Panc1 (cell line): Measurements from ENCODE around the gene GPR18.
"Not testable (repeated sequence)": the region's sequence is repeated elsewhere in the genome, so short reads cannot be mapped to it uniquely, and the experiment has no call there.

ENCODE experiments used
- SIN3A ChIP-seq: IDR thresholded peaks from 2 replicates; pipeline ENCODE4 v1.6.1; 2012; ENCODE audit warnings: low read depth, mild to moderate bottlenecking, low read length, moderate library complexity, borderline replicate concordance; ENCODE audit not compliant: insufficient read depth
- TF ChIP-seq, protein P1 (sequence below): fragments of 450-650 bp; IDR thresholded peaks from 2 replicates; pipeline ENCODE4 v1.5.1; 2017; ENCODE audit warnings: mild to moderate bottlenecking
- TF ChIP-seq, protein P2 (sequence below), 2 experiments: IDR thresholded peaks; 2 replicates each; pipeline ENCODE4 v1.6.1; 2011 to 2012; ENCODE audit warnings: low read depth in 2 of 2, control low read depth in 1 of 2, low read length in 1 of 2, mild to moderate bottlenecking in 1 of 2, moderate library complexity in 1 of 2; ENCODE audit not compliant: insufficient read depth in 1 of 2

DNA sequence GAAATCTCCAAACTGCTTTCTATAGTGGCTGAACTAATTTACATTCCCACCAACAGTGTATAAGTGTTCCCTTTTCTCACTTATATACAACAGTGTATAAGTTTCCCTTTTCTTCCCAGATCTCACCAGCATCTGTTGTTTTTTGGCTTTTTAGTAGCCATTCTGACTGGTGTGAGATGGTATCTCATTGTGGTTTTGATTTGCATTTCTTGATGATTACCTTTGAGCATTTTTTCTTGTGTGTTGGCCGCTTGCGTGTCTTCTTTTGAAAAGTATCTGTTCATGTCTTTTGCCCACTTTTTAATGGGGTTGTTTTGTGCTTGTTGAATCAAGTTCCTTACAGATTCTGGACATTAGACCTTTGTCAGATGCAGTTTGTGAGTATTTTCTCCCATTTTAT, 8.6 kb downstream of the GPR18 start:
- TF ChIP-seq, protein P1, sequence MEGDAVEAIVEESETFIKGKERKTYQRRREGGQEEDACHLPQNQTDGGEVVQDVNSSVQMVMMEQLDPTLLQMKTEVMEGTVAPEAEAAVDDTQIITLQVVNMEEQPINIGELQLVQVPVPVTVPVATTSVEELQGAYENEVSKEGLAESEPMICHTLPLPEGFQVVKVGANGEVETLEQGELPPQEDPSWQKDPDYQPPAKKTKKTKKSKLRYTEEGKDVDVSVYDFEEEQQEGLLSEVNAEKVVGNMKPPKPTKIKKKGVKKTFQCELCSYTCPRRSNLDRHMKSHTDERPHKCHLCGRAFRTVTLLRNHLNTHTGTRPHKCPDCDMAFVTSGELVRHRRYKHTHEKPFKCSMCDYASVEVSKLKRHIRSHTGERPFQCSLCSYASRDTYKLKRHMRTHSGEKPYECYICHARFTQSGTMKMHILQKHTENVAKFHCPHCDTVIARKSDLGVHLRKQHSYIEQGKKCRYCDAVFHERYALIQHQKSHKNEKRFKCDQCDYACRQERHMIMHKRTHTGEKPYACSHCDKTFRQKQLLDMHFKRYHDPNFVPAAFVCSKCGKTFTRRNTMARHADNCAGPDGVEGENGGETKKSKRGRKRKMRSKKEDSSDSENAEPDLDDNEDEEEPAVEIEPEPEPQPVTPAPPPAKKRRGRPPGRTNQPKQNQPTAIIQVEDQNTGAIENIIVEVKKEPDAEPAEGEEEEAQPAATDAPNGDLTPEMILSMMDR: not testable (repeated sequence)
- TF ChIP-seq SIN3A: not testable (repeated sequence)
- TF ChIP-seq, protein P2, sequence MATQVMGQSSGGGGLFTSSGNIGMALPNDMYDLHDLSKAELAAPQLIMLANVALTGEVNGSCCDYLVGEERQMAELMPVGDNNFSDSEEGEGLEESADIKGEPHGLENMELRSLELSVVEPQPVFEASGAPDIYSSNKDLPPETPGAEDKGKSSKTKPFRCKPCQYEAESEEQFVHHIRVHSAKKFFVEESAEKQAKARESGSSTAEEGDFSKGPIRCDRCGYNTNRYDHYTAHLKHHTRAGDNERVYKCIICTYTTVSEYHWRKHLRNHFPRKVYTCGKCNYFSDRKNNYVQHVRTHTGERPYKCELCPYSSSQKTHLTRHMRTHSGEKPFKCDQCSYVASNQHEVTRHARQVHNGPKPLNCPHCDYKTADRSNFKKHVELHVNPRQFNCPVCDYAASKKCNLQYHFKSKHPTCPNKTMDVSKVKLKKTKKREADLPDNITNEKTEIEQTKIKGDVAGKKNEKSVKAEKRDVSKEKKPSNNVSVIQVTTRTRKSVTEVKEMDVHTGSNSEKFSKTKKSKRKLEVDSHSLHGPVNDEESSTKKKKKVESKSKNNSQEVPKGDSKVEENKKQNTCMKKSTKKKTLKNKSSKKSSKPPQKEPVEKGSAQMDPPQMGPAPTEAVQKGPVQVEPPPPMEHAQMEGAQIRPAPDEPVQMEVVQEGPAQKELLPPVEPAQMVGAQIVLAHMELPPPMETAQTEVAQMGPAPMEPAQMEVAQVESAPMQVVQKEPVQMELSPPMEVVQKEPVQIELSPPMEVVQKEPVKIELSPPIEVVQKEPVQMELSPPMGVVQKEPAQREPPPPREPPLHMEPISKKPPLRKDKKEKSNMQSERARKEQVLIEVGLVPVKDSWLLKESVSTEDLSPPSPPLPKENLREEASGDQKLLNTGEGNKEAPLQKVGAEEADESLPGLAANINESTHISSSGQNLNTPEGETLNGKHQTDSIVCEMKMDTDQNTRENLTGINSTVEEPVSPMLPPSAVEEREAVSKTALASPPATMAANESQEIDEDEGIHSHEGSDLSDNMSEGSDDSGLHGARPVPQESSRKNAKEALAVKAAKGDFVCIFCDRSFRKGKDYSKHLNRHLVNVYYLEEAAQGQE (IDR thresholded peaks at IDR 0.05; ENCODE audit: insufficient read depth in 1 of 2, low read depth in 2 of 2, low read length in 1 of 2): not testable (repeated sequence)
